CD4-positive, alpha-beta T cell (primary cell): ENCODE data around the gene MAPK14. TPM values are rescaled to one million over a fixed set of nuclear protein-coding genes. Genes with fewer than 3 reads are reported as not detected.

Experiments used
- ATAC-seq: fragments of 200-7000 bp; cut with Tn5 transposase; one replicate; pipeline ENCODE4 v1.10.0; 2022; ENCODE audit warnings: mild to moderate bottlenecking; ENCODE audit not compliant: poor library complexity
- CTCF ChIA-PET: fragments of 350-600 bp; sonication (Branson Sonifier 250); formaldehyde crosslinking; loops from one replicate; lab custom pipeline; 2021; ENCODE audit warnings: antibody characterized with exemption, inconsistent platforms; lab: Charles Lee
- POLR2A ChIA-PET: fragments of 350-600 bp; sonication (Branson Sonifier 250); formaldehyde crosslinking; loops from one replicate; lab custom pipeline; 2021; ENCODE audit warnings: antibody characterized with exemption, inconsistent platforms; lab: Charles Lee
- DNase-seq, 14 experiments: peaks; one replicate each; pipeline ENCODE4 v3.0.0-alpha.2; 2013 to 2020; ENCODE audit warnings: mixed read lengths in 2 of 14
- H3K27ac ChIP-seq, 2 donors: one replicate each; pipeline versions ENCODE4 v1.5.1 to v1.7.0; 2013; ENCODE audit warnings: low read length in 2 of 2, low read depth in 1 of 2, mild to moderate bottlenecking in 1 of 2
- H3K27me3 ChIP-seq, 2 experiments: 1 replicate in 1 of 2; 2 replicates in 1 of 2; pipeline versions ENCODE4 v1.6.1 to v1.7.0; 2013; ENCODE audit warnings: low read length in 2 of 2, control low read depth in 1 of 2, mild to moderate bottlenecking in 1 of 2, moderate library complexity in 1 of 2; ENCODE audit not compliant: insufficient read depth in 2 of 2, control insufficient read depth in 1 of 2
- H3K36me3 ChIP-seq: one replicate; pipeline ENCODE4 v1.6.1; 2013; ENCODE audit warnings: low read length, control low read depth; ENCODE audit not compliant: insufficient read depth
- H3K4me1 ChIP-seq: one replicate; pipeline ENCODE4 v1.6.1; 2013; ENCODE audit warnings: low read length, control low read depth; ENCODE audit not compliant: insufficient read depth
- H3K4me3 ChIP-seq: one replicate; pipeline ENCODE4 v1.5.1; 2013; ENCODE audit warnings: mild to moderate bottlenecking, low read length, moderate library complexity
- H3K9me3 ChIP-seq, 2 experiments: 1 replicate in 1 of 2; 2 replicates in 1 of 2; pipeline versions ENCODE4 v1.6.1 to v1.7.0; 2013; ENCODE audit warnings: low read length in 2 of 2, mild to moderate bottlenecking in 2 of 2, control low read depth in 1 of 2, moderate library complexity in 1 of 2; ENCODE audit not compliant: control insufficient read depth in 1 of 2, insufficient read depth in 1 of 2
- H3K27ac Mint-ChIP-seq: one replicate; pipeline ENCODE4 v1.8.0; 2020; ENCODE audit warnings: mixed read lengths
- H3K27me3 Mint-ChIP-seq: one replicate; pipeline ENCODE4 v1.8.0; 2021; ENCODE audit warnings: mixed read lengths
- H3K36me3 Mint-ChIP-seq: one replicate; pipeline ENCODE4 v1.8.0; 2021; ENCODE audit warnings: low read depth, mixed read lengths
- H3K4me1 Mint-ChIP-seq: one replicate; pipeline ENCODE4 v1.8.0; 2021; ENCODE audit warnings: low read depth, mixed read lengths
- H3K4me3 Mint-ChIP-seq: one replicate; pipeline ENCODE4 v1.8.0; 2020; ENCODE audit warnings: mild to moderate bottlenecking, mixed read lengths
- H3K9me3 Mint-ChIP-seq: one replicate; pipeline ENCODE4 v1.8.0; 2020; ENCODE audit warnings: mixed read lengths
- CTCF ChIP-seq: fragments of 200-600 bp; IDR thresholded peaks from one replicate; pipeline ENCODE4 v1.8.0; 2022; ENCODE audit warnings: antibody characterized with exemption, mild to moderate bottlenecking
- intact Hi-C, 2 experiments: fragments of 100-400 bp; cut with DNase I in 1 of 2; cut with micrococcal nuclease in 1 of 2; formaldehyde crosslinking; loops; one replicate each; pipeline versions ENCODE4 v1.15.1 to v1.9.0; 2023 to 2025; cut with DNase I, micrococcal nuclease
- total RNA-seq, 174 experiments: library from RNA in 2 of 174; stranded (reverse) in 2 of 174; gene quantifications; one replicate each; pipeline ENCODE4 v1.2.3 and lab custom pipeline; 2021 to 2026

The MAPK14 gene
- total RNA-seq, 2 experiments from 2014 or later, result 42.6 to 42.8 TPM

GRCh38 chr6:36124881-36125280, 97.3 kb downstream of the MAPK14 start:
- no peak for TF ChIP-seq CTCF
- no peak for DNase-seq
- no peaks in the 10 kb centered on the region for H3K9me3 Mint-ChIP-seq
- no peaks in the 10 kb centered on the region for H3K9me3 ChIP-seq
- H3K36me3 Mint-ChIP-seq, result no peaks in the 10 kb centered on the region
- POLR2A ChIA-PET, result interaction anchor here (4.9 kb wide), 1 partner anchor 97 kb away, joined by 50 read pairs; the partner anchor contains the start of gene MAPK14
- intact Hi-C loops, result loop anchor here (1.0 to 10.0 kb wide), 3 partner anchors 71 to 177 kb away; partner anchors contain the start of gene BRPF3 (in 1 of the 2)
- H3K4me1 ChIP-seq, result peaks cover 86% of the 10 kb centered on the region
- no peaks in the 10 kb centered on the region for H3K27me3 ChIP-seq
- no peak for ATAC-seq
- H3K27me3 Mint-ChIP-seq, result no peaks in the 10 kb centered on the region
- H3K27ac ChIP-seq, result no peak overlapping the region
- H3K36me3 ChIP-seq, result no peaks in the 10 kb centered on the region
- CTCF ChIA-PET, result no interaction called here
- H3K4me3 ChIP-seq, result no peak overlapping the region
- H3K4me1 Mint-ChIP-seq, result peaks cover 72% of the 10 kb centered on the region
- H3K4me3 Mint-ChIP-seq, result peak overlapping the region; percentile 35
- H3K27ac Mint-ChIP-seq, result peak overlapping the region; percentile 70

GRCh38 chr6:36125575-36125974, 98.0 kb downstream of the MAPK14 start:
- TF ChIP-seq CTCF, result no peak
- H3K9me3 ChIP-seq, result no peaks in the 10 kb centered on the region
- H3K27me3 Mint-ChIP-seq, result no peaks in the 10 kb centered on the region
- H3K4me1 ChIP-seq, result peaks cover 81% of the 10 kb centered on the region
- CTCF ChIA-PET, result no interaction called here
- H3K36me3 Mint-ChIP-seq, result no peaks in the 10 kb centered on the region
- POLR2A ChIA-PET, result interaction anchor here (0.9 kb wide), 1 partner anchor 25 kb away, joined by 3 read pairs; no protein-coding TSS in a partner anchor
- ATAC-seq (no peak), DNase-seq (no peak)
- H3K27ac ChIP-seq, result no peak overlapping the region
- H3K4me1 Mint-ChIP-seq, result peaks cover 66% of the 10 kb centered on the region
- no peaks in the 10 kb centered on the region for H3K9me3 Mint-ChIP-seq
- peak overlapping the region; percentile 52 for H3K27ac Mint-ChIP-seq
- H3K4me3 Mint-ChIP-seq, result no peak overlapping the region
- H3K4me3 ChIP-seq, result no peak overlapping the region
- H3K36me3 ChIP-seq, result no peaks in the 10 kb centered on the region
- intact Hi-C loops, result loop anchor here in 1 of 2 experiments (10.0 kb wide), 1 partner anchor 159 kb away; no protein-coding TSS in a partner anchor
- H3K27me3 ChIP-seq, result no peaks in the 10 kb centered on the region

- no peaks in the 10 kb centered on the region for H3K27me3 ChIP-seq
- no peak overlapping the region for H3K27ac ChIP-seq
- TF ChIP-seq CTCF, result no peak
- H3K9me3 ChIP-seq, result no peaks in the 10 kb centered on the region
- POLR2A ChIA-PET, result interaction anchor here (0.6 to 1.2 kb wide), 5 partner anchors 26 to 1902 kb away, joined by 3 to 4 read pairs (median 3); no protein-coding TSS in a partner anchor
- no peak overlapping the region for H3K4me3 ChIP-seq
- H3K27ac Mint-ChIP-seq, result peak overlapping the region; percentile 52
- H3K4me1 ChIP-seq, result peaks cover 81% of the 10 kb centered on the region
- ATAC-seq, result no peak
- peaks cover 65% of the 10 kb centered on the region for H3K4me1 Mint-ChIP-seq
- no peaks in the 10 kb centered on the region for H3K36me3 Mint-ChIP-seq
- CTCF ChIA-PET, result interaction anchor here (1.2 kb wide), 1 partner anchor 176 kb away, joined by 3 read pairs; no protein-coding TSS in a partner anchor
- peak overlapping the region; percentile 18 for H3K4me3 Mint-ChIP-seq
- DNase-seq, result no peak
- H3K9me3 Mint-ChIP-seq, result no peaks in the 10 kb centered on the region
- intact Hi-C loops, result loop anchor here in 1 of 2 experiments (10.0 kb wide), 1 partner anchor 159 kb away; no protein-coding TSS in a partner anchor
- H3K27me3 Mint-ChIP-seq, result no peaks in the 10 kb centered on the region
- no peaks in the 10 kb centered on the region for H3K36me3 ChIP-seq
Observed at GRCh38 chr6:36126121-36126520, 98.5 kb downstream of the MAPK14 start.
